ENCODE results near the gene SCN1A. TPM values are rescaled to one million over a fixed set of nuclear protein-coding genes. Genes with fewer than 3 reads are reported as not detected.

The SCN1A gene
- total RNA-seq, 1 experiment from 2014 or later = not detected

GRCh38 chr2:166070231-166070630 is 57.6 kb downstream of the SCN1A start:
- Histone ChIP-seq H3K27ac (ENCODE audit: low read length) (no peak overlapping the region), H3K4me1 (ENCODE audit: control insufficient read depth, insufficient read depth, low read length) (no peaks in the 10 kb centered on the region), H3K27me3 (ENCODE audit: control insufficient read depth, insufficient read depth, low read length) (no peaks in the 10 kb centered on the region), H3K4me3 (ENCODE audit: low read depth in 2 of 2, low read length in 2 of 2) (no peak overlapping the region), H3K36me3 (ENCODE audit: control insufficient read depth, insufficient read depth, low read length) (no peaks in the 10 kb centered on the region), H3K9me3 (ENCODE audit: control insufficient read depth, insufficient read depth, low read depth, low read length) (no peaks in the 10 kb centered on the region)
- CTCF ChIA-PET = no interaction called here
- intact Hi-C loops (cut with micrococcal nuclease; ENCODE audit: unreplicated experiment) = no loop called here
- in situ Hi-C loops (cut with HindIII; ENCODE audit: low pct_unique_long_range_greater_than_20kb, low sequenced_read_pairs) = no loop called here
- no peak for TF ChIP-seq REST (IDR thresholded peaks at IDR 0.05; ENCODE audit: insufficient read depth in 1 of 2, low read depth in 2 of 2, low read length in 1 of 2)
- no peak for TF ChIP-seq POLR2AphosphoS5 (IDR thresholded peaks at IDR 0.05; ENCODE audit: low read depth, low read length)
- TF ChIP-seq CTCF (IDR thresholded peaks at IDR 0.05) = no peak
- no peak for TF ChIP-seq SIN3A (IDR thresholded peaks at IDR 0.05; ENCODE audit: borderline replicate concordance, insufficient read depth, low read depth, low read length)
- no peak for TF ChIP-seq TCF7L2 (IDR thresholded peaks at IDR 0.05; ENCODE audit: low read depth, low read length)
- POLR2A ChIA-PET = no interaction called here
- BruUV-seq (replicated peaks) = no TSS peak
- ATAC-seq = no peak
- DNase-seq (ENCODE audit: low read depth, low spot score) = no peak

GRCh38 chr2:166068981-166069380 is 58.8 kb downstream of the SCN1A start:
- no TSS peak for BruUV-seq (replicated peaks)
- POLR2A ChIA-PET = no interaction called here
- Histone ChIP-seq H3K36me3 (ENCODE audit: control insufficient read depth, insufficient read depth, low read length) (no peaks in the 10 kb centered on the region), H3K4me1 (ENCODE audit: control insufficient read depth, insufficient read depth, low read length) (no peaks in the 10 kb centered on the region), H3K27me3 (ENCODE audit: control insufficient read depth, insufficient read depth, low read length) (no peaks in the 10 kb centered on the region), H3K9me3 (ENCODE audit: control insufficient read depth, insufficient read depth, low read depth, low read length) (no peaks in the 10 kb centered on the region), H3K27ac (ENCODE audit: low read length) (no peak overlapping the region), H3K4me3 (ENCODE audit: low read depth in 2 of 2, low read length in 2 of 2) (no peak overlapping the region)
- DNase-seq (ENCODE audit: low read depth, low spot score) = no peak
- intact Hi-C loops (cut with micrococcal nuclease; ENCODE audit: unreplicated experiment) = no loop called here
- no peak for ATAC-seq
- in situ Hi-C loops (cut with HindIII; ENCODE audit: low pct_unique_long_range_greater_than_20kb, low sequenced_read_pairs) = no loop called here
- CTCF ChIA-PET = no interaction called here
- TF ChIP-seq TCF7L2 (IDR thresholded peaks at IDR 0.05; ENCODE audit: low read depth, low read length) (no peak), REST (IDR thresholded peaks at IDR 0.05; ENCODE audit: insufficient read depth in 1 of 2, low read depth in 2 of 2, low read length in 1 of 2) (no peak), CTCF (IDR thresholded peaks at IDR 0.05) (no peak), SIN3A (IDR thresholded peaks at IDR 0.05; ENCODE audit: borderline replicate concordance, insufficient read depth, low read depth, low read length) (no peak), POLR2AphosphoS5 (IDR thresholded peaks at IDR 0.05; ENCODE audit: low read depth, low read length) (no peak)
